Measurements from ENCODE around the gene GPATCH2. TPM values are rescaled to one million over a fixed set of nuclear protein-coding genes. Genes with fewer than 3 reads are reported as not detected.

Gene GPATCH2
- total RNA-seq, 4 donors from 2014 or later: 6.1 to 16.6 (median 11.0) TPM

- Histone ChIP-seq H3K4me1 (no peaks in the 10 kb centered on the region), H3K4me3 (no peak overlapping the region), H3K36me3 (no peaks in the 10 kb centered on the region), H3K27ac (no peak overlapping the region), H3K27me3 (no peaks in the 10 kb centered on the region), H3K9me3 (no peaks in the 10 kb centered on the region)
- WGBS, 2 donors: 49 to 67% methylated on average over 4 of the region's 4 CpGs
- DNase-seq: no peak
- TF ChIP-seq POLR2A (IDR thresholded peaks at IDR 0.05) (no peak), CTCF (IDR thresholded peaks at IDR 0.05) (no peak)
- intact Hi-C loops (cut with DNase I): no loop called here
These were observed 68.5 kb downstream of the GPATCH2 start for GRCh38 chr1:217562229-217562878.

GRCh38 chr1:217561446-217561845, 69.4 kb downstream of the GPATCH2 start:
- no peak overlapping the region for H3K27ac ChIP-seq
- 75 to 76% methylated on average over 4 of the region's 4 CpGs for WGBS, 2 donors
- TF ChIP-seq POLR2A (IDR thresholded peaks at IDR 0.05): no peak
- no peak for TF ChIP-seq CTCF (IDR thresholded peaks at IDR 0.05)
- no peak overlapping the region for H3K4me3 ChIP-seq
- DNase-seq: no peak
- no peaks in the 10 kb centered on the region for H3K36me3 ChIP-seq
- no peaks in the 10 kb centered on the region for H3K4me1 ChIP-seq
- no peaks in the 10 kb centered on the region for H3K9me3 ChIP-seq
- intact Hi-C loops (cut with DNase I): no loop called here
- no peaks in the 10 kb centered on the region for H3K27me3 ChIP-seq

- Histone ChIP-seq H3K27me3 (no peaks in the 10 kb centered on the region), H3K4me3 (no peak overlapping the region), H3K4me1 (no peaks in the 10 kb centered on the region), H3K27ac (no peak overlapping the region), H3K9me3 (no peaks in the 10 kb centered on the region), H3K36me3 (no peaks in the 10 kb centered on the region)
- intact Hi-C loops (cut with DNase I): no loop called here
- TF ChIP-seq CTCF (IDR thresholded peaks at IDR 0.05) (no peak), POLR2A (IDR thresholded peaks at IDR 0.05) (no peak)
- no peak for DNase-seq
- 54 to 60% methylated on average over 1 of the region's 1 CpG for WGBS, 2 donors
These were observed 76.0 kb downstream of the GPATCH2 start for GRCh38 chr1:217554849-217555248.

- no peak overlapping the region for H3K4me3 ChIP-seq
- no peaks in the 10 kb centered on the region for H3K27me3 ChIP-seq
- no peaks in the 10 kb centered on the region for H3K9me3 ChIP-seq
- H3K4me1 ChIP-seq: no peaks in the 10 kb centered on the region
- H3K27ac ChIP-seq: no peak overlapping the region
- intact Hi-C loops (cut with DNase I): no loop called here
- no peak for DNase-seq
- whole genome bisulfite sequencing, 2 donors: 93 to 96% methylated on average over 6 of the region's 6 CpGs
- TF ChIP-seq CTCF (IDR thresholded peaks at IDR 0.05): no peak
- TF ChIP-seq POLR2A (IDR thresholded peaks at IDR 0.05): no peak
- H3K36me3 ChIP-seq: no peaks in the 10 kb centered on the region
These were observed 76.9 kb downstream of the GPATCH2 start for GRCh38 chr1:217553949-217554509.

- intact Hi-C loops (cut with DNase I): no loop called here
- H3K4me1 ChIP-seq: no peaks in the 10 kb centered on the region
- DNase-seq: no peak
- WGBS, 2 donors: 67 to 82% methylated on average over 1 of the region's 1 CpG
- H3K36me3 ChIP-seq: no peaks in the 10 kb centered on the region
- H3K4me3 ChIP-seq: no peak overlapping the region
- H3K9me3 ChIP-seq: no peaks in the 10 kb centered on the region
- H3K27ac ChIP-seq: no peak overlapping the region
- no peaks in the 10 kb centered on the region for H3K27me3 ChIP-seq
- TF ChIP-seq POLR2A (IDR thresholded peaks at IDR 0.05) (no peak), CTCF (IDR thresholded peaks at IDR 0.05) (no peak)
These were observed 78.4 kb downstream of the GPATCH2 start for GRCh38 chr1:217552339-217552951.

Measured in esophagus squamous epithelium (tissue), 5 donors.